ENCODE results near the gene CCDC13. TPM values are rescaled to one million over a fixed set of nuclear protein-coding genes. Genes with fewer than 3 reads are reported as not detected.

The CCDC13 gene
- total and polyA plus RNA-seq, 2 of the 13 experiments (the other 11 are each of a cell fraction or from before 2014, with no cell fraction given): 0.22 to 0.51 TPM

- peak; percentile 62 for TF ChIP-seq GATAD1 (CRISPR knock-in tag; IDR thresholded peaks at IDR 0.05)
- peak; percentile 44; the same call in 1 of the 2 replicates for TF ChIP-seq ATF7-NPFF (CRISPR knock-in tag; IDR thresholded peaks at IDR 0.05; ENCODE audit: low read depth)
- no peak for TF ChIP-seq MATR3 (CRISPR knock-in tag; IDR thresholded peaks at IDR 0.05)
- no peak for TF ChIP-seq ZNF143 (CRISPR knock-in tag; IDR thresholded peaks at IDR 0.05)
- no peak for TF ChIP-seq REXO4 (CRISPR knock-in tag; IDR thresholded peaks at IDR 0.05; ENCODE audit: borderline replicate concordance)
- peak; percentile 93 for TF ChIP-seq ZNF687 (CRISPR knock-in tag; IDR thresholded peaks at IDR 0.05)
- no peak for TF ChIP-seq ZNF512B (CRISPR knock-in tag; IDR thresholded peaks at IDR 0.05; ENCODE audit: borderline replicate concordance)
- TF ChIP-seq RERE (CRISPR knock-in tag; IDR thresholded peaks at IDR 0.05; ENCODE audit: low read depth): no peak
- peak; percentile 44; the same call in 1 of the 2 replicates for TF ChIP-seq ZNF441 (CRISPR knock-in tag; IDR thresholded peaks at IDR 0.05; ENCODE audit: borderline replicate concordance)
- no peak for TF ChIP-seq MYC (CRISPR knock-in tag; IDR thresholded peaks at IDR 0.05; ENCODE audit: borderline replicate concordance)
- no peak; the same call in 1 of the 2 replicates for TF ChIP-seq ZBTB3 (CRISPR knock-in tag; IDR thresholded peaks at IDR 0.05; ENCODE audit: borderline replicate concordance, low read depth)
- 0 out of 2 replicates have a peak, but pooled peaks have one; percentile 35 for TF ChIP-seq ZBTB2 (CRISPR knock-in tag; IDR thresholded peaks at IDR 0.05; ENCODE audit: low read depth)
- no peak for TF ChIP-seq ZNF576 (CRISPR knock-in tag; IDR thresholded peaks at IDR 0.05)
These were observed 31.2 kb upstream of the CCDC13 start, which contains the start of gene HIGD1A (continued) for GRCh38 chr3:42804106-42804830.

Measured in HepG2 (cell line).